Ramos (cell line): ENCODE data around the gene GGN.
"Not testable (repeated sequence)": the region's sequence is repeated elsewhere in the genome, so short reads cannot be mapped to it uniquely, and the experiment has no call there.

Experiments used
- in situ Hi-C: fragments of 300-500 bp; cut with MboI; formaldehyde crosslinking; loops from one replicate; pipeline ENCODE4 v1.14.3; 2022; ENCODE audit warnings: low sequenced_read_pairs; ENCODE audit not compliant: unreplicated experiment

The GGN gene, protein sequence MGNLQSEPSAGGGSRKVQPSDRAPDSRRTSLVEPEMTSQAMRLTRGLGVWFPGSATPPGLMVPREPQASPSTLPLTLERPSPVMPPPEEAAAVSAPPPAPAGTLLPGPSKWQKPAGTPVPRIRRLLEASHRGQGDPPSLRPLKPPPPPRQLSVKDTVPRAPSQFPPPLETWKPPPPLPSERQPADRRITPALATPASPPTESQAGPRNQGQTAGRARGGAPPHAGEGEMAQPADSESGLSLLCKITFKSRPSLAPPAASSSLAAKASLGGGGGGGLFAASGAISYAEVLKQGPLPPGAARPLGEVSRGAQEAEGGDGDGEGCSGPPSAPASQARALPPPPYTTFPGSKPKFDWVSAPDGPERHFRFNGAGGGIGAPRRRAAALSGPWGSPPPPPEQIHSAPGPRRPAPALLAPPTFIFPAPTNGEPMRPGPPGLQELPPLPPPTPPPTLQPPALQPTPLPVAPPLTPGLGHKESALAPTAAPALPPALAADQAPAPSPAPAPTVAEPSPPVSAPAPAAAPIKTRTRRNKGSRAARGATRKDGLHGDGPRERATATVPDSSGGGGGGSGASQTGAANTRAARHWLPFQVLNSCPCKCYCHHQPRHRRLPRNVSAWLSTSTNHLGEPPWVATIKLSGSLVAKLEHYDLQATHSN

DNA sequence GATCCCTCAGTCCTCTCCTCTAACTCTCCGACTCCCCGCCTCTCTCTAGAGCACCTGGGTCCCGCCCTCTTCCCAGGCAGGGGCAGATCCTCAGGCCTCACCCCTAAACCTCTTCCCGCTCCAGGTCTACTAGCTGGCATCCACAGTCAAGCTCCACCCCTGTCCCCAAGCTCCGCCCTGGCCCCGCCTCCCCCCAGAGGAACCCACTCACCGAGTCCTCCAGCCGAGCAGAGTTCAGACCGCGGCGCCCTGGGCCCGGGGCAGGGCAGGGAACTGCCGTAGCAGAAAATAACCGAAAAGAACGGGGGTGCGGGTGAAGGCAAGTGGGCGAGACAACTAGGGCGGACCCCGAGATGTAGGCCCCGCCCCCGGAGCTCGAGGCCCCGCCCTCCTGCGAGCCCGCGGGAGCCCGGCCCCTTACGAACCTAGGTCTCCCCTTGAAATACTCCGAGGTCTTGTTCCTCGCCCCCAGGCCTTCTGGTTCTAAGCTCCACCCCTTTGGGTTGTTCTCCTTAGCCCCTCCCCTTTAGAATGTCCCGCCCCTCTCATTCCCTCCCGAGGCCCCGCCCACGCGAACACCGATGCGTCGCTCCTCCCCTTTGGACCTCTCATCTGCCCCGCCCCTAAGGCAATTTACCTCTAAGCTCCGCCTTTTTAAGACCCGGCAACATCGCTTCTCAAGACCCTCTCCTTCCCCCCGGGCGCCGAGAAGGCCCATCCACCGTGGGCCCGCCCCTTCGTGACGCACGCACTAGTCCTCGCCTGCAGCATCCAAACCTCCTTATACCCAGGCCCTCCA lies at the start of gene GGN:
TSS of gene GGN (minus strand) at position 485 of the 799 bp plus-strand sequence. CDS start 773 bp downstream, outside the sequence.
- in situ Hi-C loops = no loop called here

DNA sequence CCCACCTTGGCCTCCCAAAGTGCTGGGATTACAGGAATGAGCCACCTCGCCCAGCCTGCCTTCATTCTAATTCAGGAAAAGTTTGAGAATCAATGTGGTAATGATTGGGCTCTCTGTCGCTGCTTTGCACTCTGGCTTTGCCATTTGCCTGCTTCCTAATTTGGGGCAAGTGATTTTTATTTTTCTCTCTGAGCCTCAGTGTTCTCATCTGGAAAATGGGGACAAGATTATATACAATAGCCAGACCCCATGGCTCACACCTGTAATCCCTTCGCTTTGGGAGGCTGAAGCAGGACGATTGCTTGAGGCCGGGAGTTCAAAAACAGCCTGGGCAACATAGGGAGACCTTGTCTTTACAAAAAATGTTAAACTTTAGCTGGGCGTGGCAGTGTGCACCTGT lies 49.5 kb upstream of the GGN start:
- in situ Hi-C loops = no loop called here

DNA sequence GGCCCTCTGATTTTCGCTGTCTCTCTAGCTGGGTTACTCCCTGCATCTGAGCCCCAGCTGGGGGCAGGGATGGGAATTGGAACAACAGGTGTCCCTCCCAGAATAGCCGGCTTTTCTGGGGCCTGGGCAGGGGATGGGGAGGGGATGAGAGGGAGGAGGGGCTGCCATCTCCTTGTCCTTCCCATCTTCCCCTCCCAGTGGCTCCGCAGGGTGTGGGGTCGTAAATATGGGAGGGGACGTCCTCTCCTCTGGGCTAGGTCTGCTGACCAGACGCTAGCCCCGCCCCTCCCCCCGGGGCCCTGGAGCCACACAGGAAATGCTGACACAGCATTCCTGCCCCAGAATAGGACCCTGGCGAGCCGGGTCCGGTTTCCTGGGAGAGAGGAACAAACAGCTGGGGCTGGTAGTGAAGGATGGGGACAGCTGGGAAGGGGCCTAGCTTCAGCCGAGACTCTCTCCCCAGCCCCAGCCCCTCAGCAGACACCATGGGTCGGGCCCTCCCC lies 46.8 kb upstream of the GGN start:
- in situ Hi-C loops = no loop called here

DNA sequence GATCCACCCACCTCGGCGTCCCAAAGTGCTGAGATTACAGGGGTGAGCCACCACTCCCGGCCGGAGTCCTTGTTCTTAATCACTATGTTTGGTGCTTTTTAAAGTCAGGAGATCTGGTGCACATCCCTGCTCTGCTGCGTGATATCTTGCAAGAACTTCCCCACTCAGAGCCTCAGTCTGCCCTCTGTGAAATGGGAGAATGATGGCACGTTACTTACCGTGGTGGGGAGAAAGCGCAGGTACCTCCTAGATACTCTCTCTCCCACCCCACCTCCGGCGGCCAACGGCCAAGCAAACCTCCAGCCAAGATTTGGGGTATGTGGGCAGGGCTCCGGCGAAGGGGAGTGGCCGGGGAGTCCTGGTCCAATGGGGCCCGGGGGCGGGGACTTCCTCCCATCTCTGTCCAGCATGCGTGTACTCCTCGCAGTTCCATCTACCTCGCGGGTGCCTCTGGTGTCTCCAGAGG lies 45.5 kb upstream of the GGN start, which contains the start of gene RYR1:
TSS of gene RYR1 (plus strand) at position 424 of the 466 bp plus-strand sequence. CDS start 139 bp downstream, outside the sequence.
- in situ Hi-C loops = no loop called here

DNA sequence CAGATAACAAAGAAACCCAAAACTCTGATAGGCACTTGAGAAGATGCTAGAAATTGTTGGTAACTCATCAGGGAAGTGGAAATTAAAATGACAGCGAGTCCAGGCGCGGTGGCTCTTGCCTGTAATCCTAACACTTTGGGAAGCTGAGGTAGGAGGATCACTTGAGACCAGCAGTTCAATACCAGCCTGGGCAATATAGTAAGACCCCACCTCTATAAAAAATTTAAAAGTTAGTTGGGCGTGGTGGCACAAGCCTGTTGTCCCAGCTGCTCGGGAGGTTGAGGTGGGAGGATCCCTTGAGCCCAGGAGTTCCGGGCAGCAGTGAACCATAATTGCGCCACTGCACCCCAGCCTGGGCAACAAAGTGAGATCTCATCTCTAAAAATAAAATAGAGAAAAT lies 43.1 kb upstream of the GGN start:
- in situ Hi-C loops = no loop called here

DNA sequence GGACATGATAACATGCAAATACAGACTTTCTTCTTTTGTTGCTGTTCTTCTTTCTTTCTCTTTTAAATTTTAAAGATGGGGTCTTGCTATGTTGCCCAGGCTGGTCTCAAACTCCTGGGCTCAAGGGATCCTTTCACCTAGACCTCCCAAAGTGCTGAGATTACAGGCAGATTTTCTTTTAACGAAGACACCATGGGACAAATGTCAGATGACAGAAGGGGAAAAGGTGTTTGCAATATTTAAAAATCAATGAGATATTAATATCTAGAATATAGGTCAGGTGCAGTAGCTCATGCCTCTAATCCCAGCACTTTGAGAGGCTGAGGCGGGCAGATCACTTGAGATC lies 42.0 kb upstream of the GGN start:
- in situ Hi-C loops = no loop called here

DNA sequence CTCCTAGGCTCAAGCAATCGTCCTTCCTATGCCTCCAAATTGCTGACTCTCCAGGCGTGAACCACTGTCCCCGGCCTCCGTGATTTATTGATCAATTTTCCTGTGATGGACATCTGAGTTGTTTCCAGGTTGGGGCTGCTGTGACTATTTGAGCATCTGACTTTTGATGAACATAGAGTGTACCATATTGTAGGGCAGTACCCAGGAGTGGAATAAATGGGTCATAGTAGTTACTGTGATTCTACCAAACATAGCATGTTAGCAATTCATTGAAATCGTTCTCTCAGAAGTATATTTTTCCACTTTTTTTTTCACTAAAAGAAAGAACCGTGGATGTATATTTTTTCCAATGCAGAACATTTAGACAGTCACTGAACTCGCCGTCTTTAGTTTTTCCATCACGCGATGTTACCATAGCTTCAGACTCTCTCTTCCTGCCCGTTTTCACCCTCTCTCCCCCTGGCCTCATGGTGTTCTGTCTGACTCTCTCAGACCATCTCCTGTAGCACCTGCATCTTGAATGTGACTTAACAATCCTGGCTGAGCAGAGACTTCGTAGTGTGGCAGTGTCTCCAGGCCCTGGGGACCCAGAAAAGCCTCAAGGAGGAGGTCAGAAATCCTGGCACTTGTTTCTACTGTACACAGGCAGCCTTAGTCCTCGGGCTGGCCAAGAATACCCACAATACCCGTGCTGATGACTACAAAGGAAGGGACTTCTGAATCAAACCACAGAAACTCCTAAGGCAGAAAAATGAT lies 41.4 kb upstream of the GGN start:
- in situ Hi-C loops = no loop called here

DNA sequence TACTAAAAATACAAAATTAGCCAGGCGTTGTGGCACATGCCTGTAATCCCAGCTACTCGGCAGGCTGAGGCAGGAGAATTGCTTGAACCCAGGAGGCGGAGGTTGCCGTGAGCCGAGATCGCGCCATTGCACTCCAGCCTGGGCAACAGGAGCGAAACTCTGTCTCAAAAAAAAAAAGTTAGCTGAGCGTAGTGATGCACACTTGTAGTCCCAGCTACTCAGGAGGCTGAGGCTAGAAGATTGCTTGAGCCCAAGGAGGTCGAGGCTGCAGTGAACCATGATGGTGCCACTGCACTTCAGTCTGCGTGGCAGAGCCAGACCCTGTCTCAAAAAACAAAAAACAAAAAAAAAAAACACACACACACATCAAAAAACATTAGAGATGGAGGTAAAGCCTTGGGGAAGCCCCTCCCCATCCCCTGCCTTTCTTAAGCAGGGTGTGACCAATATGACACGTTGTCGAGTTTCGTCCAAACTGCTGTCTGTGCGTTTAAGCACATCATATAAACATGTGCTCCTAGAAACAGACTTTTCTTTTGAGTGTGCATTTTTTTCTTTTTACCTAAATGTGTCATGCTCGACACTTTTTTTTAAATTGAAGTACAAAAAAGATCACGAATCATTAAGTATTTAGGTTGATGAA lies 39.3 kb upstream of the GGN start:
- in situ Hi-C loops = not testable (repeated sequence)

DNA sequence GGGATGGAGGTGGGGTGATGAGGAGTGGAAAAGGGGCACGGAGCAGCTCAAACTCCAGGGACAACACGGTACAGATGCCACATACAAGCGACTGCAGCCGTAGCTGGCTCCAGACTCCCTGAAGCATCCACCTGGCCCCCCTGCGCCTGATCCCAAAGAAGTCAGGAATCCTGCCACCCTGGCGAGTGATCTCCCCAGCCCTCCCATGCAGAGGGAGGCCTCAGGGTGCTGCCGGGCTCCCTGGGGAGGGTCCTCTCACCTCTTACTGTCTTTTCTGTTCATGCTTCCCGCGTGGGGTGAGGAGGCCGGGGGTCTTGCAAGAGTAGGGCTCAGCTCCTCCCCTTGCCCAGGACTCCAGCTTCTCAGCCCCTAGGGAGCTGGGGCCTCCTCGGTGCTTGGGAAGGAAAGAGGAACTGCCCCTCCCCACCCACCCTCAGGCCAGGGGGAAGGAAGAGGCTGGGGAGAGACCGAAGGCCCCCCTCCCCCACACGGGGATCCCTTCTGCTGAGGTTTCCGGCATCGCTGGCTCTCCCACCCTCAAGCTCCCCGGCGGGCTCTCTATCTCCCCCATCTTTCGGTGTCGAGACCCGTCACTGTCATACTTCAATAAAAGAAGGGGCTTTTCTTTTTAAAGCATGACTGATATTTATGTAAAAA lies 38.1 kb upstream of the GGN start, which contains the start of gene RASGRP4:
TSS of gene RASGRP4 (minus strand) at position 410 of the 657 bp plus-strand sequence. CDS start at position 282, 128 bp downstream.
- in situ Hi-C loops = no loop called here

DNA sequence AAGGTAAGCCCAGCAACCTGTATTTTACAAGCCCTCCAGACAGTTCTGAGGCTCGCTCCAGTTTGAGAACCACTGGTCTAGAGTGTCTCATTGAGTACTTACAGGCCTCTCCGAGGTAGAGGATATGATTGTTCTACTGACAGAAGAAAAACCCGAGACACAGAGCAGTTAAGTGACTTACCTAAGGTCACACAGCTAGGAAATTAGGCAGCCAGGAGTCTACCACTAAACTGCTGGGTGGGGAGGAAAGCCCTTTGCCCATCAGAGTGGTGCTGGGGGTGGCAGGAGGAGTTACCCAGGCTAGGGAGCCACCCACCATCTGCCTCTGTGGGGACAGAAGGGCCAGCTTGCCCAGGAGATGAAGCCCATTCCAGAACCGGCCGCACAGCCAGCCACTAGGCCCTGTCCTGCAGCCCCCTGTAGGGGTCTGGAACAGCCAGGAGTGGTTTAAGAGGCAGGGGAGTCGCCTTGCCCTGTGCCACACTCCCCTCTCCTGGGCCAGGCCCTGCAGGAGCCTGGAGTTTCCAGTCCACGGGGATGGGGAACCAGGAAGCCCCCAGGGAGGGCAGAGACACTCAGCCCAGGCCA lies 37.5 kb upstream of the GGN start:
- in situ Hi-C loops = no loop called here

DNA sequence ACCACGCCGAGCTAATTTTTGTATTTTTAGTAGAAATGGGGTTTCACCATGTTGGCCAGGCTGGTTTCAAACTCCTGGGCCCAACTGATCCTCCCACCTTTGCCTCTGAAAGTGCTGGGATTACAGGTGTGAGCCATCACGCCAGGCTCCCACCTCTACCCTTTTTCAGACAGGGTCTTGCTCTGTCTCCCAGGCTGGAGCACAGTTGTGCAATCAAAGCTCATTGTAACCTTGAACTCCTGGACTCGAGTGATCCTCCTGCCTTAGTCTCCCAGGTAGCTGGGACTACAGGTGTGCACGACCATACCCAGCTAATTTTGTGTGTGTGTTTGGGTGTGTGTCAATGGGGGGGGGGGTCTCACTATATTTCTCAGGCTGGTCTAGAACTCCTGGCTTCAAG lies 36.4 kb upstream of the GGN start:
- in situ Hi-C loops = loop anchor here (25.0 kb wide), 1 partner anchor 513 kb away; the partner anchor contains the start of genes MRPS12 and SARS2

DNA sequence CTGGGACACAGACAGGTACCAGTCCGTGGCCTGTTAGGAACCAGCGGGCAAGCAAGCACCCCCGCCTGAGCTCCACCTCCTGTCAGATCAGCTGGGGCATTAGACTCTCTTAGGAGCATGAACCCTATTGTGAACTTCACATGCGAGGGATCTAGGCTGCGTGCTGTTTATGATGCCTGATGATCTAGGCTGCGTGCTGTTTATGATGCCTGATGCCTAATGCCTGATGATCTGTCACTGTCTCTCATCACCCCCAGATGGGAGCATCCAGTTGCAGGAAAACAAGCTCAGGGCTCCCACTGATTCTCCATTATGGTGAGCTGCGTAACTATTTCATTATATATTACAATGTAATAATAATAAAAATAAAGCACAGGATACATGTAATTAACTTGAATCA lies 34.6 kb upstream of the GGN start:
- in situ Hi-C loops = loop anchor here (25.0 kb wide), 1 partner anchor 515 kb away; the partner anchor contains the start of genes MRPS12 and SARS2

DNA sequence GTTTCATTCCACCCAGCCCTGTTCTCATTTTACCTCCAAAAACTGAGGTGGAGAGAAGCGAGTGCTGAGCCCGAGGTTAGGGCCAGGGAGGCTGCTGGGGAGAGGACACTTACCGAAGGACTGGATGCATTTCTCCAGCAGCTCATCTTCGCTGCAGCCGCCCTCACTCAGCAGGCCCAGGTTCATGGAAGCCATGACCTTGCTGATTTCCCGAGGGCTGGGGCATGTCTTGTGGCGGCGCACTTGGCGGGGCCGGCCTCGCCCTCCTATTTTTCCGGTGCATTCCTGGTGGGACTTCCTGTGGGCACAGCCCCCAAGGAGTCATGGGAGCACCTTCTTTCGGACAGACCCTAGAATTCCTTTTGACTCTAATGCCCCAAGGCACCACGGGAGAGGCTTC lies 34.0 kb upstream of the GGN start:
- in situ Hi-C loops = loop anchor here (25.0 kb wide), 1 partner anchor 515 kb away; the partner anchor contains the start of genes MRPS12 and SARS2

DNA sequence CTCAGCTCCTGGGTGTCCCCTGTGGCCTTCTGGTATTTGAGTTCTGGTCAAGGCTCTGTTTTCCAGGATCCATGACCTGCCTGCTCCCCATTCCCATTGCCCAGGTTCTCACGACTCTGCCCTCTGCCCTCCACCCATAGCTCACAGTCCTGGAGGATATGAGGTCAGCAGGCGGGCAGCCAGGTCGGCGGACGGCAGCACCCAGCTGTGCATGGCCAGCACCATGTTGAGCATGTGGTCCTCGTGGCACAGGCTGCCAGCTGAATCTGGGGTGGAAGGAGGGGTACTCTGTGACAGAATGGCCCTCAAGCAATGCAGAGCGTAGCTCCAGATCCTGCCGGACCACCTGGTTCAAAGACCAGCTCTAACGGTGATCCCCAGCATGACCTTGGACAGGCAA lies 33.1 kb upstream of the GGN start:
- in situ Hi-C loops = loop anchor here (25.0 kb wide), 1 partner anchor 516 kb away; the partner anchor contains the start of genes MRPS12 and SARS2

DNA sequence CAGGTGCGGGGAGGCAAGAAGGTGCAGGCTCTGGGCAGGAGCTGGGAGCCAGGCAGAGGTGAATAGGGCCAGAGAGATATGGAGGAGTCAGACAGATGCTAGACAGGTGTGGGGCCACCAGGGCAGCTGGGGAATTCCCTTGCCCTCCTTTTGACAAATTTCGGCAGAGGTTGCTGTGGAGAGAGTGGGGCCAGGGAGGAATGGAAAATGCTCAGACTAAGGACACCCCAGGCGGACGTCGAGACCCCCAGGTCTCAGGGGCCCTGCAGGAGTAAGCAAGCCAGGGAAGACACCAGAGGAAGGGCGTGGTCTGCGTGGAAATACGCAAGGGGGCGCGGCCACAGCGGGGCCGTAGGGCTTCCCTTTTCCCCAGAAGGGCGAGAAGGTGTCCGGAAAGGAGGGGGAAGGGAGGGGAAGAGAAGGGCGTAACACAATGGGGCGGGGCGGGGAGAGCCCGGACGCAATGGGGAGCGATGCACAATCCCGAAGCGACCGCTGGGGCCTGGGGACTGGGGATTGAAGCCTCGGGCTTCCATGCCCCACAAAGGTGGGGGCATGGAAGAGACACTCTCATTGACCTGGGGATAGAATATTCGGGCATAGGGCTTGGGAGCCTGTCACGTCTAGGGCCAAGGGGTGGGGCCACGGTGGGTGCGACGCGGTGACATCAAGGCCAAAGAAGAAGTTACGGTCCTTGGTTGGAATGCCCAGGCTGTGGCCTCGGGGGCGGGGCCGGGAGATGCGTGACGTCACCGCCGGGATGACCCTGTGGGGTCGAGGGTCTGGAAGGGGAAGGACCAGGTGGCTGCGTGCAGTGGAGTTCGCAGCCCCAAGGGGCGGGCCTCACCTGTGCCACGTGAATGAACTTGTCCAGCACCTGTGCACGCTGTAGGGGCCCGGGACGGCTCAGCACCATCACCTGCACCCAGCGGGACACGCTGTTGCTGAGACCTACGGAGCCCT lies 30.0 kb upstream of the GGN start:
- in situ Hi-C loops = loop anchor here (25.0 kb wide), 1 partner anchor 519 kb away; the partner anchor contains the start of genes MRPS12 and SARS2

DNA sequence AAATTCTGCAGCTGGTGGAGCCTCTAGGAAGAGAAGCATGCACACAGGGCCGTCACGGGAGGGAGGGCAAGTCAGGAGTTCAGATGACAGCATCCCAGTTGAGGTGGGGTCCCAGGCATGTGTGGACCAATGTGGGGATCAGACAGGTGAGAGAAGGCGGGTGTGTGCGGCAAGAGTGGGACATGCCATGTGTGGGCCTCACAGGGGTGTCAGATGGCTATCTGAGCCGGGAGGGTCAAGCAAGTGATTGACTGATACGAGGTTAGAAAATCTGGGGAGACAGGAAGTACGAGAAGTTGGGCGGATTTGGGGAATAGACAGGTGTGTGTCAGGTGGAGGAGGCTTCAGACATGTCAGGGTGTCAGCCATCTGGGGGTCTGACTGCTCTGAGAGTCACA lies 29.3 kb upstream of the GGN start:
- in situ Hi-C loops = loop anchor here (25.0 kb wide), 1 partner anchor 520 kb away; the partner anchor contains the start of genes MRPS12 and SARS2

DNA sequence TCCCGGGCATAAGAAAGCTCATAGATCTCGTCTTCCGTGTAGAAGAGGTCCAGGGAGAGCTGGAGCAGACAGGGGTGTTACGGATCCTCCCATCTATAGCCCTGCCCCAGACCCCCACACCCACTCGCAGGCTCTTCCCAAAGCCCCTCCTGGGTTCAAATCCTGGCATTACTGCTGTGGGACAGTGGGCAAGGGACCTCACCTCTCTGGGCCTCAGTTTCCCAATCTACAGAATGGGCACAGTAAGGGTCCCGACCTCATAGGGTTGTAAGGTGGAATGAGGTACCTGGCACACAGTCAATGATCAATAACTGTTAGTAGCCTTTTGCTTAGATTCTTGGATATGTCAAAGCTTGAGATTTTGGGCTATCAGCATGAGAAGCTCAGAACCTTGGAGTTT lies 25.6 kb upstream of the GGN start:
- in situ Hi-C loops = loop anchor here (25.0 kb wide), 1 partner anchor 524 kb away; the partner anchor contains the start of genes MRPS12 and SARS2
